ENCODE results near the gene ZNF689. TPM values are rescaled to one million over a fixed set of nuclear protein-coding genes. Genes with fewer than 3 reads are reported as not detected.

Gene ZNF689
- total RNA-seq, result 10 to 100 TPM; 12.8 to 17.7 TPM

GRCh38 chr16:30609926-30610839 lies at the start of gene ZNF689:
Gene ZNF689, minus strand, starts transcription at chr16:30610389. Its CDS starts 348 bp downstream, at chr16:30610041.
- H3K36me3 Mint-ChIP-seq (ENCODE audit: insufficient read depth in 2 of 2), result peaks cover 0 to 15% of the 10 kb centered on the region in 2 donors
- H3K27ac Mint-ChIP-seq, result peak within 1 kb of the TSS; percentile 96
- H3K27me3 Mint-ChIP-seq (ENCODE audit: low read depth), result no peaks in the 10 kb centered on the region

GRCh38 chr16:30658731-30659506 lies 48.7 kb upstream of the ZNF689 start:
- peak; percentile 49 to 51 for ATAC-seq (replicated peaks in 1 of 2)
- peak in 1 of 2 donors; percentile 79 for DNase-seq
- Mint-ChIP-seq H3K27ac (peak overlapping the region; percentile 95), H3K4me1 (ENCODE audit: low read depth) (peaks cover 63% of the 10 kb centered on the region), H3K36me3 (ENCODE audit: insufficient read depth in 2 of 2) (peaks cover 31 to 47% of the 10 kb centered on the region in 2 donors), H3K4me3 (peak overlapping the region; percentile 91 to 94), H3K27me3 (ENCODE audit: low read depth) (no peaks in the 10 kb centered on the region), H3K9me3 (no peaks in the 10 kb centered on the region)

More at GRCh38 chr16:30609926-30610839, at the start of gene ZNF689:
- peak within 1 kb of the TSS; percentile 83 to 85 for H3K4me3 Mint-ChIP-seq
- ATAC-seq (replicated peaks in 1 of 2) (peak; percentile 95), DNase-seq (peak; percentile 94 to 95)
- no peaks in the 10 kb centered on the region for H3K9me3 Mint-ChIP-seq
- peaks cover 22% of the 10 kb centered on the region for H3K4me1 Mint-ChIP-seq (ENCODE audit: low read depth)

GRCh38 chr16:30657866-30658730 lies 47.9 kb upstream of the ZNF689 start, which contains the start of gene FBRS:
Gene FBRS, plus strand, starts transcription at chr16:30658431. Its CDS starts 1,088 bp downstream, at chr16:30659519.
- Mint-ChIP-seq H3K27ac (peak within 1 kb of the TSS; percentile 95), H3K4me1 (ENCODE audit: low read depth) (peaks cover 55% of the 10 kb centered on the region), H3K9me3 (no peaks in the 10 kb centered on the region), H3K27me3 (ENCODE audit: low read depth) (no peaks in the 10 kb centered on the region), H3K36me3 (ENCODE audit: insufficient read depth in 2 of 2) (peaks cover 24 to 40% of the 10 kb centered on the region in 2 donors), H3K4me3 (peak within 1 kb of the TSS; percentile 91 to 94)
- ATAC-seq (replicated peaks in 1 of 2) (peak; percentile 72 to 73), DNase-seq (peak; percentile 100)

GRCh38 chr16:30656974-30657865 lies 47.0 kb upstream of the ZNF689 start:
- Mint-ChIP-seq H3K4me1 (ENCODE audit: low read depth) (peaks cover 54% of the 10 kb centered on the region), H3K9me3 (no peaks in the 10 kb centered on the region), H3K27me3 (ENCODE audit: low read depth) (no peaks in the 10 kb centered on the region), H3K36me3 (ENCODE audit: insufficient read depth in 2 of 2) (peaks cover 25 to 41% of the 10 kb centered on the region in 2 donors), H3K4me3 (peak overlapping the region; percentile 75 to 91), H3K27ac (peak overlapping the region; percentile 80)
- ATAC-seq (replicated peaks in 1 of 2) (no peak), DNase-seq (no peak)

- H3K4me3 Mint-ChIP-seq, result peak overlapping the region; percentile 23 to 75
- ATAC-seq (replicated peaks in 1 of 2), result no peak
- H3K4me1 Mint-ChIP-seq (ENCODE audit: low read depth), result peaks cover 53% of the 10 kb centered on the region
- no peaks in the 10 kb centered on the region for H3K27me3 Mint-ChIP-seq (ENCODE audit: low read depth)
- H3K36me3 Mint-ChIP-seq (ENCODE audit: insufficient read depth in 2 of 2), result peaks cover 22 to 38% of the 10 kb centered on the region in 2 donors
- H3K27ac Mint-ChIP-seq, result peak overlapping the region; percentile 44
- no peaks in the 10 kb centered on the region for H3K9me3 Mint-ChIP-seq
- no peak for DNase-seq
Observed at GRCh38 chr16:30656388-30656787, 46.2 kb upstream of the ZNF689 start.

- Mint-ChIP-seq H3K27ac (no peak overlapping the region), H3K4me3 (peak overlapping the region in 1 of 2 donors; percentile 15), H3K4me1 (ENCODE audit: low read depth) (peaks cover 47% of the 10 kb centered on the region), H3K27me3 (ENCODE audit: low read depth) (no peaks in the 10 kb centered on the region), H3K36me3 (ENCODE audit: insufficient read depth in 2 of 2) (peaks cover 19 to 35% of the 10 kb centered on the region in 2 donors), H3K9me3 (no peaks in the 10 kb centered on the region)
- DNase-seq, result no peak
- no peak for ATAC-seq (replicated peaks in 1 of 2)
Observed at GRCh38 chr16:30655815-30656347, 45.7 kb upstream of the ZNF689 start.

GRCh38 chr16:30654856-30655255 lies 44.7 kb upstream of the ZNF689 start:
- H3K4me1 Mint-ChIP-seq (ENCODE audit: low read depth), result peaks cover 47% of the 10 kb centered on the region
- H3K27me3 Mint-ChIP-seq (ENCODE audit: low read depth), result no peaks in the 10 kb centered on the region
- peaks cover 19 to 31% of the 10 kb centered on the region in 2 donors for H3K36me3 Mint-ChIP-seq (ENCODE audit: insufficient read depth in 2 of 2)
- H3K27ac Mint-ChIP-seq, result peak overlapping the region; percentile 35
- H3K4me3 Mint-ChIP-seq, result no peak overlapping the region
- no peaks in the 10 kb centered on the region for H3K9me3 Mint-ChIP-seq
- no peak for DNase-seq
- ATAC-seq (replicated peaks in 1 of 2), result no peak

- H3K27me3 Mint-ChIP-seq (ENCODE audit: low read depth), result no peaks in the 10 kb centered on the region
Observed at GRCh38 chr16:30652718-30653117, 42.5 kb upstream of the ZNF689 start.

GRCh38 chr16:30652005-30652296 lies 41.8 kb upstream of the ZNF689 start:
- Mint-ChIP-seq H3K4me3 (peak overlapping the region; percentile 93), H3K36me3 (ENCODE audit: insufficient read depth in 2 of 2) (peaks cover 16 to 28% of the 10 kb centered on the region in 2 donors), H3K4me1 (ENCODE audit: low read depth) (peaks cover 43% of the 10 kb centered on the region), H3K9me3 (no peaks in the 10 kb centered on the region), H3K27ac (peak overlapping the region; percentile 95), H3K27me3 (ENCODE audit: low read depth) (no peaks in the 10 kb centered on the region)
- ATAC-seq (replicated peaks in 1 of 2), result no peak
- no peak for DNase-seq

More at GRCh38 chr16:30652718-30653117, 42.5 kb upstream of the ZNF689 start:
- DNase-seq (no peak), ATAC-seq (replicated peaks in 1 of 2) (no peak)
- H3K27ac Mint-ChIP-seq, result peak overlapping the region; percentile 95
- peak overlapping the region; percentile 93 for H3K4me3 Mint-ChIP-seq
- H3K9me3 Mint-ChIP-seq, result no peaks in the 10 kb centered on the region
- peaks cover 50% of the 10 kb centered on the region for H3K4me1 Mint-ChIP-seq (ENCODE audit: low read depth)
- H3K36me3 Mint-ChIP-seq (ENCODE audit: insufficient read depth in 2 of 2), result peaks cover 16 to 28% of the 10 kb centered on the region in 2 donors

GRCh38 chr16:30651124-30652004 lies 41.2 kb upstream of the ZNF689 start:
- peak; percentile 86 to 89 for DNase-seq
- Mint-ChIP-seq H3K36me3 (ENCODE audit: insufficient read depth in 2 of 2) (peaks cover 16 to 26% of the 10 kb centered on the region in 2 donors), H3K27me3 (ENCODE audit: low read depth) (no peaks in the 10 kb centered on the region), H3K9me3 (no peaks in the 10 kb centered on the region), H3K4me1 (ENCODE audit: low read depth) (peaks cover 37% of the 10 kb centered on the region), H3K4me3 (peak overlapping the region; percentile 93), H3K27ac (peak overlapping the region; percentile 100)
- ATAC-seq (replicated peaks in 1 of 2), result peak; percentile 71 to 72
